SHP77 treated with DMSO at 0.1 percent for 48 hours (cell line): Measurements from ENCODE around the gene FXYD1.
A peak's percentile ranks its signal among the peaks of the same experiment; 100 is the strongest.
"Not testable (repeated sequence)": the region's sequence is repeated elsewhere in the genome, so short reads cannot be mapped to it uniquely, and the experiment has no call there.

Experiments used
- DNase-seq: peaks from one replicate; lab custom pipeline; 2025; lab: John Stamatoyannopoulos, UW

FXYD1 gene

GRCh38 chr19:35138305-35138892, at the start of gene FXYD1:
FXYD1 (plus strand) TSS chr19:35138824; CDS start chr19:35140080, 1,256 bp downstream.
- DNase-seq = no peak

DNA sequence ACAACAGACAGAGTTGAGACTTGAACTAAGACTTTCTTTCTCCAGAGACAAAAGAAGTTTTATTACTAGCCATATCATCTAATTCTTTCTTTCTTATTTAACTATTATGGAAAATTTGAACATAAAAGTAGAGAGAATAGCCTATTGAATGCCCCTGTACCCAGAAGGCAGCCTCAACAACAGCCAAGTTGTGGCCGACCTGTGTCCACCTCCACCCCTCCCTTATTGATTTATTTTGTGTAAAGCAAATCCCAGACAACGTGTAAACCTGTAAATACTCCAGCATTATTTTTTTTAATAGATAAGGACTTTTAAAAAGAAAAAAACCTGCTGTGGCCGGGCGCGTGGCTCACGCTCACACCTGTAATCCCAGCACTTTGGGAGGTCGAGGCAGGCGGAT, 49.1 kb upstream of the FXYD1 start:
- no peak for DNase-seq

- no peak for DNase-seq
These were observed 48.5 kb upstream of the FXYD1 start for GRCh38 chr19:35090160-35090505.

- peak; percentile 14 for DNase-seq
These were observed 48.0 kb upstream of the FXYD1 start for GRCh38 chr19:35090506-35091214.

- DNase-seq = no peak
These were observed 45.2 kb upstream of the FXYD1 start for GRCh38 chr19:35093430-35093829.

GRCh38 chr19:35093941-35094647, 44.5 kb upstream of the FXYD1 start:
- DNase-seq = no peak

- DNase-seq = no peak
These were observed 44.0 kb upstream of the FXYD1 start for GRCh38 chr19:35094656-35095055.

GRCh38 chr19:35095667-35096368, 42.8 kb upstream of the FXYD1 start:
- DNase-seq = no peak

- DNase-seq = no peak
These were observed 40.1 kb upstream of the FXYD1 start for GRCh38 chr19:35098413-35099049.

- DNase-seq = no peak
These were observed 39.3 kb upstream of the FXYD1 start for GRCh38 chr19:35099155-35099896.

GRCh38 chr19:35099897-35100275, 38.7 kb upstream of the FXYD1 start:
- DNase-seq = no peak

DNA sequence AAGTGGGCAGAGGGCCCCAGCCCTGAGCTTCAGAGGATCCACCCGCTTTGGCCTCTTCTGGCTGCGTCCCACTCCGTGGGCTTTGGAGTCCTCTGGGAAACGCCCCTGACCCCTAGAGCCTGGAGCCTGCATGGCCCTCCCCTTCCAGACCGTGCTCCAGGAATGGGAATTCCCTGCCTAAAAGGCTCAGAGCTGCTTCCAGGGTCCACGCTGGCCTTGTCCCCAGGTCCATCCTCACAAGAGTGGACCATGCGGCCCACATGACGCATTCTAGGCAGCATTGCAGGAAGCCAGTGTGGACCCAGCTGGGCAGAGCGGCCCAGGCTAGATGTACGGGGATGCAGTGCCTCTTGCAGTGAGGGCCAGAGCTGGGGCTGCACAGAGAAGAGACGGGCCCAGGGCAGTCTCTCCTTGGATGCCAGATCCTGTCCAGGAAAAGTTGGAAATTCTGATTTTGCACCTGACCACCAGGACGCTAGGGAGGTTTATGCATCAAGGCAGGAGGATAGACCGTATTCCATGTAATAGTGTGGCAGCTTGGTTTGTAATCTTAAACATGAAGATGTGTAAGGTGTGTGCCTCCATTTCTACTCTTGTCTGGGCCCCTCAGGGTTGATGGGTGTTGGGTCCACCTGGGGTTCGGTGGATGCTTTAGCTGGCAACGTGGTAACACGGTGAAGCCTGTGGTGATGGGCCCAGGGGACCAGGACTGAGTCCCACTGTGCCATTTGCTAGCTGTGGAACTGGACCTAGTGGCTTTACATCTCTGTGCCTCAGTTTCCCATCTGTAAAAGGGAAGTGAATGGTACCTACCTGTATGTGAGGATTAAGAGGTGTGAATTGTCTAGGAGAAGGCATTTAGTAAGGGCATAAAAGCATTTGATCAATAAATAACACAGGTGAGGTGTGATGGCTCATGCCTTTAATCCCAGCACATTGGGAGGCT, 37.8 kb upstream of the FXYD1 start:
- no peak for DNase-seq

DNA sequence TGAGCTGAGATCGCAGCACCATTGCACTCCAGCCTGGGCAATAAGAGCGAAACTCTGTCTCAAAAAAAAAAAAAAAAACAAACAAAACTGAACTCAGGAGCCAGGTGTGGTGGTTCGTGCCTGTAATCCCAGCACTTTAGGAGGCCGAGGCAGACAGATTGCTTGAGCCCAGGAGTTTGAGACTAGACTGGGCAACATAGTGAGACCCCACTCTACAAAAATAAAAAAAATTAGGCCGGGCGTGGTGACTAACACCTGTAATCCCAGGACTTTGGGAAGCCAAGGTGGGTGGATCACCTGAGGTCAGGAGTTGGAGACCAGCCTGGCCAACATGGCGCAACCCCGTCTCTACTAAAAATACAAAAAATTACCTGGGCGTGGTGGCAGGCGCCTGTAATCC, 36.7 kb upstream of the FXYD1 start:
- DNase-seq = not testable (repeated sequence)

DNA sequence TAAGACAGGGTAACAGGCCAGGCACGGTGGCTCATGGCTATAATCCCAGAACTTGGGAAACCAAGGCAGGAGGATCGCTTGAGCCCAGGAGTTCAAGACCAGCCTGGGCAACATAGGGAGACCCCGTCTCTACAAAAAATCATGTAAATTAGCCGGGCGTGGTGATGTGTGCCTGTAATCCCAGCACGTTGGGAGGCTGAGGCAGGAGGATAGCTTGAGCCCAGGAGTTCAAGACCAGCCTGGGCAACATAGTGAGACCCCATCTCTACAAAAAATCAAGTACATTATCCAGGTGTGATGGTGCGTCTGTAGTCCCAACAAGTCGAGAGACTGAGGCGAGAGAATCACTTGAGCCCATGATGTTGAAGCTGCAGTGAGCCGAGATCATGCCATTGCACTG, 35.0 kb upstream of the FXYD1 start:
- DNase-seq = not testable (repeated sequence)

DNA sequence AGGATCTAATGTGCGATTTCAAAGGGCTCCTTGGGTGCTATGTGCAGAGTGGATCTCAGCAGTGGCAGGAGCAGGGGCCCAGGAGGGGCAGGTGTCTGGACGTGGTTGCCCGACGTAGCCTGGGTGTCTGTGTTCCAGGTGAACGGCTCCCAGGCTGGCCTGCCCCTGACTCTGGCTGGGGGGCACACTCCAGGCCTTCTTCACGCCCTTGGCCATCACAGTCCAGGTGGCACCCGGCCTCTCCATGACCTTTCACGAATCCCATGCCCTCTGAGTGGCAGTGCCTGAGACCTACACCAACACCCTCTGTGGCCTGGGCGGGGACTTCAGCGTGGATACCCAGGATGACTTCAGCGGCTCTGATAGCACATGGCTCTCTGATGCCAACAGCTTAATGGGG, 34.3 kb upstream of the FXYD1 start:
- DNase-seq = no peak

DNA sequence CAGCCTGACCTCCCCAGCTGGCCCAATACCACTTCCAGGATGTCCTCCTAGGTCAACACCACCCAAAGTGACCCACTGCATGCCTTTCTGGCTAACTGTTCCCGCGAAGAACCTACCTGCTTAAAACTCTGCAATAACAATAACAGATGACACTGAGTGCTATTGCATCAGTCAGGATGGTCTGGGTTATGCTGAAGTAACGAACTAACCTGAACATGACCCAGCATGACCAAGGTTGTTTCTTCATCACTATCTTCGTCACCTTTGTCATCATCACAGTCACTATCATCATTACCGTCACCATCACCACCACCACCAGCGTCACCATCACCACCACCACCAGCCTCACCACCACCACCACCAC, 33.6 kb upstream of the FXYD1 start:
- no peak for DNase-seq

DNA sequence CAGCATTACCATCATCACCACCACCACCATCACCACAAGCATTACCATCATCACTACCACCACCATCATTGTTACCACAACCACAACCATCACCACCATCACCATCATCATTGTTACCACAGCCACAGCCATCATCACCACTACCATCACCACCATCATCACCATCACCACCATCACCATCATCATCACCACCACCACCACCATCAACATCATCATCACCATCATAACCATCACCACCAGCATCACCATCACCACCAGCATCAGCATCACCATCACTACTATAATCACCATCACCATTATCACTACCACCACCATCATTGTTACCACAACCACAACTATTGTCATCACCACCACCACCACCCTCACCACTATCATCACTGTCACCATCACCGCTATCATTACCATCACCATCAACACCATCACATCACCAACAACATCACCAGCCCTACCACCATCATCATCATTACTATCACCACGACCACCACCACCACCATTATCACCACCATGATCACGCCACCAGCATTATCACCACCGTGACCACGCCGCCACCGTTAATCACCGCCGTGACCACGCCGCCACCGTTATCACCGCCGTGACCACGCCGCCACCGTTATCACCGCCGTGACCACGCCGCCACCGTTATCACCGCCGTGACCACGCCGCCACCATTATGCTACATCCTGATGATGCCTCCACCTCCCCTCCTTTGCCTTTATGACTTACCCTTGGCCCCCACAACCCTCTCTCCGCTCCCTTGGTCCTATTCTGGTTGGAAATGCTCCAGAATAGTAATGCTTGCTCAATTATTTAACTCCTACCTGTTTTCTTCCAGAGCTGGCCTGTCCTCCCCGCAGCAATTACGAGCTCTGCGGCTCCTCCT, 33.0 kb upstream of the FXYD1 start:
- DNase-seq = no peak

DNA sequence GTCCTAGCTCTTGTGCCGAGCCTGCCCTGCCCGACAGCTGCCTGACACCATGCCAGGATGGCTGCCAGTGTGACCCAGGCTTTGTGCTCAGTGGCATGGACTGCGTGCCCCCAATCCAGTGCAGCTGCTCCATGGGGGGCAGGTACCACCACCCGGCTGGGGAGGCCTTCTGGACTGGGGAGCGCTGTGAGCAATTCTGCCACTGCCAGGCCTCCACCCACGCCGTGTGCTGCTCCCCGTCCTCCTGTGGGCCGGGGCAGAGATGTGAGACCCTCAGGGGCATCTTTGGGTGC, 32.4 kb upstream of the FXYD1 start:
- DNase-seq = no peak

GRCh38 chr19:35106898-35107541, 31.6 kb upstream of the FXYD1 start:
- no peak for DNase-seq
